Stimulated activated naive CD4-positive, alpha-beta T cell treated with Interleukin-2 at 50 U/mL for 16 hours (primary cell): ENCODE data around the gene ASIC3.

Experiments
- DNase-seq: peaks from one replicate; lab custom pipeline; 2025; lab: John Stamatoyannopoulos, UW

ASIC3 gene

GRCh38 chr7:151056666-151057505 is 8.6 kb downstream of the ASIC3 start:
- no peak for DNase-seq

GRCh38 chr7:151057506-151057988 is 9.2 kb downstream of the ASIC3 start, which contains the start of gene CDK5:
Gene CDK5 (minus strand): TSS chr7:151057897. CDS start chr7:151057848, 49 bp downstream.
- no peak for DNase-seq

GRCh38 chr7:151057989-151058780 is 9.9 kb downstream of the ASIC3 start:
- DNase-seq: peak; percentile 98

- no peak for DNase-seq
Measured at GRCh38 chr7:151058781-151059366, 10.5 kb downstream of the ASIC3 start.

- DNase-seq: peak; percentile 56
Measured at GRCh38 chr7:151059367-151060112, 11.2 kb downstream of the ASIC3 start, which contains the start of gene SLC4A2. Gene SLC4A2 (plus strand): TSS chr7:151059589. CDS start chr7:151061988, 2,399 bp downstream.

GRCh38 chr7:151060113-151060415 is 11.7 kb downstream of the ASIC3 start:
- DNase-seq: no peak

GRCh38 chr7:151060416-151061212 is 12.3 kb downstream of the ASIC3 start:
- DNase-seq: no peak

- DNase-seq: no peak
Measured at GRCh38 chr7:151061213-151062110, 13.1 kb downstream of the ASIC3 start.

GRCh38 chr7:151062111-151062398 is 13.7 kb downstream of the ASIC3 start:
- DNase-seq: no peak

- no peak for DNase-seq
Measured at GRCh38 chr7:151062399-151063211, 14.3 kb downstream of the ASIC3 start.

- no peak for DNase-seq
Measured at GRCh38 chr7:151063212-151063561, 14.9 kb downstream of the ASIC3 start.

- DNase-seq: no peak
Measured at GRCh38 chr7:151064454-151064853, 16.1 kb downstream of the ASIC3 start.

- DNase-seq: no peak
Measured at GRCh38 chr7:151064993-151065392, 16.7 kb downstream of the ASIC3 start.

- no peak for DNase-seq
Measured at GRCh38 chr7:151065516-151065915, 17.2 kb downstream of the ASIC3 start.

- no peak for DNase-seq
Measured at GRCh38 chr7:151066273-151066974, 18.1 kb downstream of the ASIC3 start.

GRCh38 chr7:151068069-151068773 is 19.9 kb downstream of the ASIC3 start:
- no peak for DNase-seq

GRCh38 chr7:151069841-151070573 is 21.7 kb downstream of the ASIC3 start:
- DNase-seq: no peak
